ENCODE data around the gene BABAM2. TPM values are rescaled to one million over a fixed set of nuclear protein-coding genes. Genes with fewer than 3 reads are reported as not detected.

Gene BABAM2
- total RNA-seq, 2 experiments from 2014 or later: 41.9 to 49.7 TPM

DNA sequence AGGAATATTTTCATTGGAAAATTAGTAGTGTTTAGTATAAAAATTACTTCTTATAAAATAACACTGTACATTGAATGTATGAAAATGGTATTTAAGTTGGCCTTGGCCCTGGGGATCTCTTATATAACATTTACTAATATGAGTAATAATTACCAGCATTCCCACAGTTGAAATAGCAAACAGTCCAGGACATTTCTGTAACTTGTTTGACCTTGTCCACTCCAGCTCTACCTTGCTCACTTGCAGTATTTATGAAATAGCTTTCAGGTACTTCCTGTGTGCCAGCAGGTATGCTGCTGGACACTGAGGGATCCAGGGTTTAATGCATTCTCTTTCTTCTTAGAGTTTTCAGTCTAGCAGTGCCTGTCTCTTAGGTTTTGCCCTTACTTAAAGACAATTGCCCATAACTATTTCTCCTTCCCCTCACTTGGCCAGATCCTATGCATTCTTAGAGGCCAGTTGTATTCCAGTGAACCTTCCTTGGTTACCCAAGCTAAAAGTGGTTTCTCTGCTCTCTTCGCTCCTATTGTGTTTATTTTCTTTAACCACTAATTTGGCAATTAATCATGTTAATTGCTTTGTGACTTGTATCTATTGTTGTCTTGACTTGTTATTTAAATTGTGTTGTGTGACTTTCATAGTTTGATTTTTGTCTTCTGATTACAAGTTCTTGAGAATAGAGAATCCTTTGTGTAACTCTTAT is 25.9 kb downstream of the BABAM2 start:
- Mint-ChIP-seq H3K27ac (no peak overlapping the region), H3K27me3 (no peaks in the 10 kb centered on the region)
- POLR2A ChIA-PET: no interaction called here

DNA sequence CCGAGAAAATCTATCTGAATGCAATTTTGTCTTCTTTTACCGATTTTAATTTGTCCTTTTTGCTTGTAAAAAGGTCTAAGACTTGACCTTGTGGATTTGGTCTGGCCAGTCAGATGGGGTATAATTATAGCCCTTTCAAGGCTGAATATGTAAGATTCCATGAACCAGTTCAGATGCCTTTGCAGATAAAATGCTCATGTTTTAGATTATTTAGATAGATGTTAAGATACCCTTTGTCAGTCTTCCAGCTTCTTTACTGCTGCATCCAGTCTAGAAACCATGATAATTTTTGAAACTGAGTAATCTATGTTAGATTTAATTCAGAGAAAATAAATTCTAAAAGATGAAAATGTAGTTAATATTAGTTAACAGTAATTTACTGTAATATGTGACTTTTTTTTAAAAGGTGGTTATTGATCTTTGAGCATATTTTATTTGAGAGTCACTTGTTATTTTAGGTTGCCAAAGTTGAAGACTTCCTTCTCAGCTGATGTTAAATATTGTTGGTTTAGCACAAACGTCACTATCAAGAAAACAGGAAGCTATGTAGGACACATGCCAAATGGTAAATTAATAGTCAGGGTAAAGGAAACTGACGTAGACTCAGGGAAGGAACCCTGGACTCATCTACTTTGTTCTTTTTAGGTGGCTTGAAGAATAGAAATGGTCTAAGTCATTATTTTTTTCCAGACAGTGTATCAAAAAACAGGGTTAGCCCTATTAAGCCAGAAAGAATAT is 29.8 kb downstream of the BABAM2 start:
- Mint-ChIP-seq H3K4me1 (peaks cover 6% of the 10 kb centered on the region), H3K4me3 (no peak overlapping the region), H3K9me3 (no peaks in the 10 kb centered on the region), H3K36me3 (ENCODE audit: low read depth) (peaks cover 6% of the 10 kb centered on the region), H3K27ac (no peak overlapping the region), H3K27me3 (no peaks in the 10 kb centered on the region)
- POLR2A ChIA-PET: no interaction called here
- DNase-seq: no peak
- CTCF ChIA-PET: interaction anchor here (1.0 to 1.2 kb wide), 2 partner anchors 21 to 31 kb away, joined by 3 read pairs; no protein-coding TSS in a partner anchor

More for the DNA sequence above, 25.9 kb downstream of the BABAM2 start:
- CTCF ChIA-PET: interaction anchor here (0.9 kb wide), 1 partner anchor 25 kb away, joined by 3 read pairs; no protein-coding TSS in a partner anchor
- peaks cover 10% of the 10 kb centered on the region for H3K4me1 Mint-ChIP-seq
- no peak for DNase-seq
- peaks cover 9% of the 10 kb centered on the region for H3K36me3 Mint-ChIP-seq (ENCODE audit: low read depth)
- no peak overlapping the region for H3K4me3 Mint-ChIP-seq
- H3K9me3 Mint-ChIP-seq: no peaks in the 10 kb centered on the region

DNA sequence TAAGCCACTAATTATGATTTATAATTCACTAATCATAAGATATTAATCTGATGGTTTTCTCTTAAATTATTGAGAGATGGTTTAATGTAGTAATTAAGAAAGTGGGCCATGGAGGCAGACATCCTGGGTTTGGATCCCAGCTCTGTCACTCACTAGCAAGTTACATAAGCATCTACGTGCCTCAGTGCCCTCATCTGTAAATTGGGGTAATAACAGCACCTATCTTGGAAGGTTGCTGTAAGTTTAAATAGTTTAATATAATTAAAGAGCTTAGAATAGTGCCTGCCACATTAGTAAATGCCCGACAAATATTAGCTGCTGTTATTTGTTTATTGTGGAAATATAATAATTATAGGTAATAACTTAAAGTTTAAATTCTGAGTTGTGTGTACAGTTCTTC is 30.9 kb downstream of the BABAM2 start:
- H3K27me3 Mint-ChIP-seq: no peaks in the 10 kb centered on the region
- CTCF ChIA-PET: no interaction called here
- H3K9me3 Mint-ChIP-seq: no peaks in the 10 kb centered on the region
- H3K27ac Mint-ChIP-seq: no peak overlapping the region
- peaks cover 6% of the 10 kb centered on the region for H3K36me3 Mint-ChIP-seq (ENCODE audit: low read depth)
- H3K4me1 Mint-ChIP-seq: peaks cover 6% of the 10 kb centered on the region
- DNase-seq: no peak
- no peak overlapping the region for H3K4me3 Mint-ChIP-seq
- POLR2A ChIA-PET: no interaction called here

DNA sequence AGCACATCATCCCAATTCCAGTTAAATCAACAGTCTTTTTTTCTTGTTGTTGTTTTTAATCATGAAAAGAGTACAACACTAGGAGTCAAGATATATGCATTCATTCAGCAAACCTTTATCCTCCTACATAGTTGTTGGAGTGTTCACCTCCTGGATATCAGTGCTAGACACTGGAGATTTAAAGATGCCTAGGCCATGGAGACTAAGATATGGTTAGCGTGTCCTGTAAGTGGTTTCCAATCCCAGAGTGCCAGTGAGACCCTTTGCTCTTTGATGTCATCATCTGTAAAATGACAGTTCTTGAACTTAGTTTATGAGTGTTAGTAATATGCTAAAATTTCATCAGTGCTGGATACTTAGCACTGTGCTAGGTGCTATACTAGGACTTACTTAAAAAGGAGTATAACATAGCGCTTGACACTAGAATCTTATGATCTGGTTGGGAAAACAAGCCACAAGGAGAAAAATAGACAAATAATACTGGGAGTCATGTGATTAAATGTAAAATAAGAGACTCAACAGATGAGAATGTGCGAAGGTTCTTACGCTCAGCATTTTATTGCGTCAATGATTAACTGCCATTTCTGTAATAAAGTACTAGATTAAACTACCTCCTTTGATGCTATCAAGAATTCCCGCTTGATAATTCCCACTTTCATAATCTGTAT is 31.5 kb downstream of the BABAM2 start:
- H3K4me1 Mint-ChIP-seq: peaks cover 6% of the 10 kb centered on the region
- POLR2A ChIA-PET: no interaction called here
- H3K27me3 Mint-ChIP-seq: no peaks in the 10 kb centered on the region
- H3K36me3 Mint-ChIP-seq (ENCODE audit: low read depth): peaks cover 8% of the 10 kb centered on the region
- no peak for DNase-seq
- H3K9me3 Mint-ChIP-seq: no peaks in the 10 kb centered on the region
- no peak overlapping the region for H3K27ac Mint-ChIP-seq
- CTCF ChIA-PET: interaction anchor here (0.6 to 1.1 kb wide), 2 partner anchors 29 to 576 kb away, joined by 3 read pairs; no protein-coding TSS in a partner anchor
- no peak overlapping the region for H3K4me3 Mint-ChIP-seq

DNA sequence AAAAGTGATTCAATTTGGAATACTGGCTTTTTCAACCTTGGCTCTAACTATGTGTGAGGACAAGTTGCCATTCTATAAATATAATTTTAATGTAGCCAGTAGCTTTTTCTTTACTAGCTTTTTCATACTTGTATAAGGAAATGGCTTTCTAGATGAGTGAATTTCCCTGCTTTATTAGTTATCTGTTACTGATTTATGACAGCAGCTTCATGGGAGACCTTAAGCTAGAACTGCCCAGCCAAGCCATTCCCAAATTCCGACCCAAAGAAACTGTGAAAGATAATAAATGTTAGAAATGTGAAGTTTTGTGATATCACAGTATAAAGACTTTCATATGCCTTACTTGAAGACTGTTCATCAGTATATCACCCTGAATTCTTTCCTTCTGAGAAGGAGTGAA is 32.3 kb downstream of the BABAM2 start:
- H3K9me3 Mint-ChIP-seq: no peaks in the 10 kb centered on the region
- H3K27me3 Mint-ChIP-seq: no peaks in the 10 kb centered on the region
- H3K36me3 Mint-ChIP-seq (ENCODE audit: low read depth): peaks cover 9% of the 10 kb centered on the region
- POLR2A ChIA-PET: no interaction called here
- peaks cover 6% of the 10 kb centered on the region for H3K4me1 Mint-ChIP-seq
- CTCF ChIA-PET: interaction anchor here (0.6 to 1.1 kb wide), 2 partner anchors 28 to 575 kb away, joined by 3 read pairs; no protein-coding TSS in a partner anchor
- H3K4me3 Mint-ChIP-seq: no peak overlapping the region
- no peak overlapping the region for H3K27ac Mint-ChIP-seq
- no peak for DNase-seq

DNA sequence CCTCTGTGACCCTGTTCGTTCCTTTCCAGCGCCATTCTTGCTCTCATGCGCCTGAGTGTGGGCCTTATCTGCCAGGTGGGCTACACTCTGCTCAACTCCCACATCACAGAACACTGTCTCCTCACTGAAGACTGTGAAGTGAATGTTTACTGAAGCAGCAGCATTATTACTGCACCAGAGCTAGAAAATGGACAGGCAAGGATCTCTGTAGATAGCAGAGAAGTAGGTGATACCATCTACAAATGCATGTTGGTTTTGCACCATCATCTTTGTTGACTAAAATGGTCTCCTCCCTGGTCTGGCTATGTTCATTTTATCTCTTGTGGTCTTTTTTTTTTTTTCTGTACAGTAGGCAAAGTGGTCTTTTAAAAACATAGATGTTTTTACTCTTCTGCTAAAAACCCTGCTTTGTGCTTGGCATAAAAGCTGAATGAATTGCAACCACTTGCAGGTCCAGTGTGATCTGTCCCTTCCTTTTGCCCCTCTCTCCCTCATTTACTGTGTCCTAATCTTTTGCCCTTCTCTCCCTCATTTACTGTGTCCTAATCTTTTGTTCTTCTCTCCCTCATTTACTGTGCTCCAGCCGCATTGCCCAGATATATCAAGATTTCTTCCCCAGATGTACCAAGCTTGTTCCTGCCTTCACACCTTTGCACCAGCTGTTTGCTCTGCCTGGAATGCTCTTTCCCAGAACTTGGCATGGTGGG is 35.4 kb downstream of the BABAM2 start:
- Mint-ChIP-seq H3K27ac (no peak overlapping the region), H3K4me3 (no peak overlapping the region), H3K4me1 (no peaks in the 10 kb centered on the region), H3K27me3 (no peaks in the 10 kb centered on the region), H3K36me3 (ENCODE audit: low read depth) (peaks cover 17% of the 10 kb centered on the region), H3K9me3 (peaks cover 2% of the 10 kb centered on the region)
- no peak for DNase-seq
- POLR2A ChIA-PET: no interaction called here
- CTCF ChIA-PET: interaction anchor here (0.9 to 1.3 kb wide), 2 partner anchors 19 to 53 kb away, joined by 3 read pairs; no protein-coding TSS in a partner anchor

DNA sequence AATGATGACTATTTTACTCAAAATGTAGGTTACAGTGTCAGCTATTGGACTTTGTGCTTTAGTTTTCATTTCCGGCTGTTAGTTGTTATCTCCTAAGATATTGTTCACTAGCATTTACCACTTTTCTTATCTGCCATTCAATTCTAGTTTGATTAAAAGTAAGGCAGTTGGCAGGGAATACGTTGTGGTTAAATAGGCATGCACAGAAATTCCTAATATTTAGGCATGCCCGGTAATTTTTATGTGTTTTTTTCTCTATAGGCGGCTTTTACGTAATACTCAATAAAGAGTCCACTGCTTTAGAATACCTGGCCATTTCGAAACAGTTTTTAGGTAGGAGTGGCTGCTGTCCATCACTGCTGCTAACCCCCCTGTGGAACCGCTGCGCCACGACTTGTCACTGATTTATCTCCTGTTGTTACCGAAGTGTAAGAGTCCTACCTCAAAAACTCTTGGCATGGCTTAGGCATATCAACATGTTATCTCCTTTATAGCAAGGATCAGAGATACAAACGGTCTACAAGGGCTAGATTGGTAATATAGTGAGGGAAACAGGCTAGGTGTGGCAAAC is 39.5 kb downstream of the BABAM2 start:
- H3K9me3 Mint-ChIP-seq: peaks cover 2% of the 10 kb centered on the region
- H3K4me1 Mint-ChIP-seq: peaks cover 2% of the 10 kb centered on the region
- peaks cover 26% of the 10 kb centered on the region for H3K36me3 Mint-ChIP-seq (ENCODE audit: low read depth)
- no peak overlapping the region for H3K4me3 Mint-ChIP-seq
- CTCF ChIA-PET: no interaction called here
- H3K27me3 Mint-ChIP-seq: no peaks in the 10 kb centered on the region
- POLR2A ChIA-PET: no interaction called here
- no peak for DNase-seq
- no peak overlapping the region for H3K27ac Mint-ChIP-seq

DNA sequence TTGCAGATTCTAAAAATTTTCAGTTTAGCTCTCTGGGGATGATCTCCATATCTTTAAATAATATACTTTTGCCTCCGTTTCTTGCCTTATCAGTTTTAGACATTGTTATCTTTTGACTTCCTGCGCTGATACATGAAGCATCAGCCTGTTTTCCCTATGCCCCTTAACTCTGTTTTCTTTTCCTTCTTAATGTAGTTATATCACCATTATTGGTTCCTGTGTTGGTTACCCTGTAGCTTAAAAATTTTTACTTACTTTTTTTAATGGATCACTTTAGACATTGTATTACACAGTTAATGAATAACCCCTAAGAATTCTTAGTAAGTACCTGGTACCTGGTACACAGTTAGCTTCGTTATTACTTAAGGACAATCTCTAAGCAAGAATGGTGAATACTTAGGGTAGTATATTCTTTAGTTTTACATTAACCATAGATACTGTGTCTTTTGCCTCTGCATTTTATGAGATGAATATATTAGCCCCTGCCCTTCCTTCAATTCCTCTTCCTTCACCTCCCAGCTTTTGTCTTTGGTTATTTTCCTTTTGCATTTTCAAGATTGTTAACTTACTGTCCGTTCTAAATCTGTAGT is 40.9 kb downstream of the BABAM2 start:
- CTCF ChIA-PET: no interaction called here
- no peak overlapping the region for H3K27ac Mint-ChIP-seq
- peaks cover 2% of the 10 kb centered on the region for H3K9me3 Mint-ChIP-seq
- no peaks in the 10 kb centered on the region for H3K27me3 Mint-ChIP-seq
- no peak for DNase-seq
- H3K4me1 Mint-ChIP-seq: peaks cover 2% of the 10 kb centered on the region
- H3K36me3 Mint-ChIP-seq (ENCODE audit: low read depth): peaks cover 26% of the 10 kb centered on the region
- POLR2A ChIA-PET: no interaction called here
- no peak overlapping the region for H3K4me3 Mint-ChIP-seq

DNA sequence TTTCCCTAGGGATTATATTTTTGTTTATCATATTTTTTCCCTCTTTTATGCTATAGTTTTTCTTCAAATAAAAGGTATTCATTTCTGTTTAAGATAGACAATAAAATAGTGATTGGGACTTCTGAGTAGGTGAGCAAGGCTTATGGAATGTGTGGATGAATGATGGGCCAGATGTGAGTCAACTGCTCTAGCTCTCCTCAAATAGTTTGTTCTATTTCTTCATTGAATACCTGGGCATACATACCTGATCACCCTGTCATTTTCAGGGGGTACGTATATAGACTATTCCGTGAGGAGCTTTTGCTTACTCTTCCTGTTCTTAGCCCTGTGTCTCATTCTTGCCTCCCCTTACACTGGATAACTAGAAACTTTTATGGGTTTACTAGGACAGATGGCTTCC is 41.9 kb downstream of the BABAM2 start:
- peaks cover 25% of the 10 kb centered on the region for H3K36me3 Mint-ChIP-seq (ENCODE audit: low read depth)
- POLR2A ChIA-PET: no interaction called here
- CTCF ChIA-PET: interaction anchor here (0.6 kb wide), 1 partner anchor 38 kb away, joined by 3 read pairs; no protein-coding TSS in a partner anchor
- no peaks in the 10 kb centered on the region for H3K27me3 Mint-ChIP-seq
- no peak overlapping the region for H3K4me3 Mint-ChIP-seq
- DNase-seq: no peak
- H3K4me1 Mint-ChIP-seq: peaks cover 6% of the 10 kb centered on the region
- H3K27ac Mint-ChIP-seq: no peak overlapping the region
- H3K9me3 Mint-ChIP-seq: peaks cover 2% of the 10 kb centered on the region

DNA sequence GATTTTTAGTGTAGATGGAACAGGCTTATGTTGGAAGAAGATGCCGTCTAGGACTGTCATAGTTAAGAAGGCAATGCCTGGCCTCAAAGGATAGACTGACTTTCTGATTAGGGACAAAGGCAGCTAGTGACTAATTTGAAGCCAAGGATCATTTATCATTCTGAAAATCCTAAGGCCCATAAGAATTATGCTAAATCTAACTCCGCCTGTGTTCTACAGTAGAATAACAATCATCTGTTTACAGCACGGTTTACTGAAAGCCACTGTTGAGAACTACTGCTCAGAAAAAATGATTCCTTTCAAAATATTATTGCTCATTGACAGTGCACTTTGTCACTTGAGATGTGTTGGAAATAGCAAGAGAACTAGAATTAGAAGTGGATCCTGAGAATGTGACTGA is 44.5 kb downstream of the BABAM2 start:
- DNase-seq: no peak
- Mint-ChIP-seq H3K9me3 (peaks cover 2% of the 10 kb centered on the region), H3K4me1 (peaks cover 11% of the 10 kb centered on the region), H3K4me3 (no peak overlapping the region), H3K27me3 (no peaks in the 10 kb centered on the region), H3K27ac (no peak overlapping the region), H3K36me3 (ENCODE audit: low read depth) (peaks cover 26% of the 10 kb centered on the region)
- ChIA-PET CTCF (interaction anchor here (1.1 to 1.2 kb wide), 2 partner anchors 10 to 121 kb away, joined by 3 to 4 read pairs; no protein-coding TSS in a partner anchor), POLR2A (no interaction called here)

DNA sequence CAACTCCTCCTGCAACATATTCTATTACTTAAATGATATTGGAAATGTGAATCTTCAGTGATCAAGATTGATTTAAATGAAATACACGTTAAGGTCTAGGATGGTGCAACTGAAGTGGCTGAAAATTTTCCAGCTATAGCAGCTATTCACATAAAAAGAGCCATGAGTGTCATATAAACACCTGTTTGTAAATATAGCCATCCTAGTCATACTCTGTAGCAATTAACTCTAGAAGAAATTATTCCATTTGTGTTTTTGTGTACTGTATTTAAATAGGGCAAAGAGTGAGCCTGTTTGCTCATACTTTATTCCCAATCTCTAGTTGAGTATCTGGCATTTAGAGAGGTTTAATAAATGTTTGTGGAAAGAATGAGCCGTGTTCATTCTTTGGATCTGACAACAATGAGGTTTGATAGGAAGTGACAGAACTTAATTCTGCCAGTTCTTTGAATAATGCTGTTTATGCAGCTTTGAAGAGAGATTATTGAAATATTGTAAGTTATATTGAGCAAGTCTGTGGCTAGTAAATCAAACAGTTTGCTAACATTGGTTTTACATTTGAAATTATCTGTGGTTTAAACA is 49.7 kb downstream of the BABAM2 start:
- H3K4me1 Mint-ChIP-seq: peaks cover 13% of the 10 kb centered on the region
- CTCF ChIA-PET: no interaction called here

DNA sequence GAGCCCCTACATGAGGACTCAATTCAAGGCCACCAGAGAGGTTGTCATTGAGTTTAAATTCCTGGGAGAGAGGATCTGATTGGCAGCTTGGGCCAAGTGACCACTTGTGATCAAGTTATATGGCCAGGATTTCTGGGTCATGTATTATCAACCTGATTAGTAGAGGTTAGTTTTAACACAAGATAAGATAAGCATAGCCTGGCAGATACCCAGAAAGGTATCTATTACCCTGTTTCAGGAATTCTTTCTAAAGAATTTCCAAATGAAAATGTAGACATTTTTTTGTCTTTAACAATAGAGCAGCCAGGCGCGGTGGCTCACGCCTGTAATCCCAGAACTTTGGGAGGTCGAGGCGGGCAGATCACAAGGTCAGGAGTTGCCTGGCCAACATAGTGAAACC is 50.5 kb downstream of the BABAM2 start:
- Mint-ChIP-seq H3K36me3 (ENCODE audit: low read depth) (peaks cover 18% of the 10 kb centered on the region), H3K27me3 (no peaks in the 10 kb centered on the region), H3K4me3 (no peak overlapping the region), H3K9me3 (peaks cover 2% of the 10 kb centered on the region), H3K4me1 (peaks cover 13% of the 10 kb centered on the region), H3K27ac (peak overlapping the region; percentile 5)
- ChIA-PET CTCF (interaction anchor here (0.8 kb wide), 1 partner anchor 25 kb away, joined by 3 read pairs; no protein-coding TSS in a partner anchor), POLR2A (no interaction called here)
- no peak for DNase-seq

More for the DNA sequence above, 49.7 kb downstream of the BABAM2 start:
- peaks cover 18% of the 10 kb centered on the region for H3K36me3 Mint-ChIP-seq (ENCODE audit: low read depth)
- POLR2A ChIA-PET: no interaction called here
- H3K27ac Mint-ChIP-seq: no peak overlapping the region
- H3K9me3 Mint-ChIP-seq: peaks cover 2% of the 10 kb centered on the region
- no peak overlapping the region for H3K4me3 Mint-ChIP-seq
- H3K27me3 Mint-ChIP-seq: no peaks in the 10 kb centered on the region
- DNase-seq: no peak

All from activated CD4-positive, alpha-beta T cell treated with anti-CD3 and anti-CD28 coated beads, Interleukin-2, amount 10 ng/mL, durations not matched to agents 7 days and 5 days (primary cell).